Activated naive CD4-positive, alpha-beta T cell treated with anti-CD3 and anti-CD28 coated beads for 36 hours (primary cell): ENCODE data around the gene ARRDC5. TPM values are rescaled to one million over a fixed set of nuclear protein-coding genes. Genes with fewer than 3 reads are reported as not detected.
A peak's percentile ranks its signal among the peaks of the same experiment; 100 is the strongest.

Source experiments
- CTCF ChIA-PET: fragments of 350-600 bp; sonication (Branson Sonifier 250); formaldehyde crosslinking; loops from one replicate; lab custom pipeline; 2021; ENCODE audit warnings: antibody characterized with exemption; lab: Charles Lee
- DNase-seq: peaks from one replicate; pipeline ENCODE4 v3.0.0-alpha.2; 2020
- H3K27ac Mint-ChIP-seq: one replicate; pipeline ENCODE4 v1.8.0; 2021; ENCODE audit warnings: mild to moderate bottlenecking, mixed read lengths
- H3K27me3 Mint-ChIP-seq: one replicate; pipeline ENCODE4 v1.8.0; 2021; ENCODE audit warnings: low read depth, mixed read lengths
- H3K36me3 Mint-ChIP-seq: one replicate; pipeline ENCODE4 v1.8.0; 2021; ENCODE audit warnings: low read depth, mixed read lengths
- H3K4me1 Mint-ChIP-seq: one replicate; pipeline ENCODE4 v1.8.0; 2021; ENCODE audit warnings: low read depth, mixed read lengths
- H3K4me3 Mint-ChIP-seq: one replicate; pipeline ENCODE4 v1.8.0; 2021; ENCODE audit warnings: mild to moderate bottlenecking, moderate library complexity, mixed read lengths
- H3K9me3 Mint-ChIP-seq: one replicate; pipeline ENCODE4 v1.8.0; 2021; ENCODE audit warnings: mixed read lengths
- intact Hi-C: fragments of 100-400 bp; cut with micrococcal nuclease; formaldehyde crosslinking; loops from one replicate; pipeline ENCODE4 v1.15.1; 2023
- total RNA-seq, 2 experiments: library from RNA; stranded (reverse); gene quantifications; one replicate each; pipeline ENCODE4 v1.2.3, GENCODE V29; 2021

Gene ARRDC5
- total RNA-seq, 2 experiments from 2014 or later: not detected

DNA sequence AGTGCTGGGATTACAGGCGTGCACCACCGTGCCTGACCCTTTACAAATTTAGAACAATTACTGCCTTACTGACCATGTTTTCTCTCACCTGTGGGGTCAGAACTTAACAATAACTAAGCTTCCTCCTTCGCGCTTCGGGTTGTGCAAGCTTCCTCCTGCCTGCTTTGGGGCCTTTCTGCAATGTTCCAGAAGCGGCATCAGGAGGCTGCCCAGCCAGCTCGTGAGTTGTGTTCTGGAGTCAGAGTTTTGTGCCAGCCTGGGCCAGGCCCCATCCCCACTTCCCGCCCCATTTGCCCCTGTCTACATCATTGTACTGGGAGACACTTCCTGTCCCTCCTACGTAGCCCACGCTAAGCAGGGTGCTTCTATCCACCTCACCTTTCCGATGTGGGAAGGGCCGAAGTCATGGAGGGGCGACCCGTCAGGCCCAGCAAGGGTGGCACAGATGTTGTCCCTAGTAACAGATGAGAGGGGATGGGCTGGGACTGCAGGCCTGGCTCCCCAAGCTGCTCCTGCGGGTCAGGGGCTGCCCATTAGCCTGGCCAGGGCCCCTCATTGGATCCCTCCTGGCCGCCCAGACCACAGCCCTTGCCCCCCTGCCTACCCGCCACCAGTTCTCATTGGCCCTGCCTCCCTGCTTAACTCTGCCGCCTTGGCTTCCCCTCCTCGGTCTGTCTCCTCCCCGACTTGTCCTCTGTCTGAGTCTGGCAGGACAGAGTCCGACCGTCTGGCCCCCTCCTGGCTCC is 20.0 kb upstream of the ARRDC5 start:
- Mint-ChIP-seq H3K9me3 (no peaks in the 10 kb centered on the region), H3K27me3 (no peaks in the 10 kb centered on the region), H3K4me3 (no peak overlapping the region), H3K27ac (no peak overlapping the region), H3K4me1 (peaks cover 5% of the 10 kb centered on the region), H3K36me3 (peaks cover 55% of the 10 kb centered on the region)
- intact Hi-C loops: no loop called here
- CTCF ChIA-PET: interaction anchor here (0.8 kb wide), 1 partner anchor 11 kb away, joined by 3 read pairs; no protein-coding TSS in a partner anchor
- DNase-seq: no peak

GRCh38 chr19:4916292-4917082 is 13.8 kb upstream of the ARRDC5 start:
- Mint-ChIP-seq H3K27me3 (no peaks in the 10 kb centered on the region), H3K36me3 (peaks cover 80% of the 10 kb centered on the region), H3K4me3 (peak overlapping the region; percentile 75), H3K4me1 (peaks cover 56% of the 10 kb centered on the region), H3K9me3 (no peaks in the 10 kb centered on the region), H3K27ac (peak overlapping the region; percentile 88)
- intact Hi-C loops: loop anchor here (1.0 to 5.0 kb wide), 2 partner anchors 115 to 1154 kb away; partner anchors contain the start of genes APBA3 and MRPL54
- CTCF ChIA-PET: interaction anchor here (0.8 to 1.2 kb wide), 2 partner anchors 10 to 115 kb away, joined by 3 to 5 read pairs; no protein-coding TSS in a partner anchor
- DNase-seq: peak; percentile 55

GRCh38 chr19:4914736-4915501 is 12.2 kb upstream of the ARRDC5 start:
- intact Hi-C loops: loop anchor here (2.0 to 5.0 kb wide), 4 partner anchors 192 to 1153 kb away; partner anchors contain the start of genes APBA3, DPP9, EEF2 and MRPL54
- CTCF ChIA-PET: interaction anchor here (1.4 to 5.0 kb wide), 2 partner anchors 43 to 46 kb away, joined by 6 to 54 read pairs; no protein-coding TSS in a partner anchor
- Mint-ChIP-seq H3K36me3 (peaks cover 80% of the 10 kb centered on the region), H3K4me1 (peaks cover 62% of the 10 kb centered on the region), H3K9me3 (no peaks in the 10 kb centered on the region), H3K4me3 (peak overlapping the region; percentile 75), H3K27me3 (no peaks in the 10 kb centered on the region), H3K27ac (peak overlapping the region; percentile 88)
- peak; percentile 84 for DNase-seq

DNA sequence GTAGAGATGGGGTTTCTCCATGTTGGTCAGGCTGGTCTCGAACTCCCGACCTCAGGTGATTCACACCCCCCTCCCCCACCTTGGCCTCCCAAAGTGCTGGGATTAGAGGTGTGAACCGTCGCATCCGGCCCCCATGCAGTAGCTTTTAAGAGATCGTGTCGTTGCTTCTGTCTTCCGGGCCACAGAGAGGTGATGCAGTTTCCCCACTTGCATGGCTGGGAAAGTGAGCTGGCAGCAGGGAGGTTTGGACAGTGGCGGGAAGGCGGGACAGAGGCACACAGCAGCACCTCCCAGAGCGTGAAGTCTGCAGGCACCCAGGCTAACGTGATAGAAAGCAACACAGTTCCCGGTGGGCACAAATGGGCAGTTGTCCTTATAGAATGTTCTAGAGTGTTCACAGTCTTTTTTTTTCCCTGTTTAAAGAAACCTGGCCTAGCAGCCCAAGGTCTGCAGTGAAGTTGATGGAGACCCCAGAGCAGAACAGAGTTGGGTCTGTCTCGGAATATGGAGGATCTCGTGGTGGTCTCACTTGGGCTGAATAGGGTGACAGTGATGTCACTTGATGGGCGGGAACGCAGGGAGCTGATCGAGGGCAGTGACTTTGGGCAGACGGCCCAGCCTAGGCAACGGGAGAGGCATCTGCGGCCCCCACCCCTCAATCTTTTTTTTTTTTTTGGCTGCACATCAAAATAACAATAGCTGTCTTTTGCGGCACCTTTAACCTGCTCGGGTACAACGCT is 11.5 kb upstream of the ARRDC5 start:
- Mint-ChIP-seq H3K4me1 (peaks cover 62% of the 10 kb centered on the region), H3K36me3 (peaks cover 75% of the 10 kb centered on the region), H3K27ac (peak overlapping the region; percentile 88), H3K27me3 (no peaks in the 10 kb centered on the region), H3K4me3 (peak overlapping the region; percentile 75), H3K9me3 (no peaks in the 10 kb centered on the region)
- peak; percentile 64 for DNase-seq
- CTCF ChIA-PET: interaction anchor here (1.4 to 5.0 kb wide), 3 partner anchors 42 to 104 kb away, joined by 6 to 54 read pairs (median 36); no protein-coding TSS in a partner anchor
- intact Hi-C loops: loop anchor here (2.0 to 5.0 kb wide), 4 partner anchors 117 to 927 kb away; partner anchors contain the start of genes DPP9, EEF2, SAFB and SAFB2

DNA sequence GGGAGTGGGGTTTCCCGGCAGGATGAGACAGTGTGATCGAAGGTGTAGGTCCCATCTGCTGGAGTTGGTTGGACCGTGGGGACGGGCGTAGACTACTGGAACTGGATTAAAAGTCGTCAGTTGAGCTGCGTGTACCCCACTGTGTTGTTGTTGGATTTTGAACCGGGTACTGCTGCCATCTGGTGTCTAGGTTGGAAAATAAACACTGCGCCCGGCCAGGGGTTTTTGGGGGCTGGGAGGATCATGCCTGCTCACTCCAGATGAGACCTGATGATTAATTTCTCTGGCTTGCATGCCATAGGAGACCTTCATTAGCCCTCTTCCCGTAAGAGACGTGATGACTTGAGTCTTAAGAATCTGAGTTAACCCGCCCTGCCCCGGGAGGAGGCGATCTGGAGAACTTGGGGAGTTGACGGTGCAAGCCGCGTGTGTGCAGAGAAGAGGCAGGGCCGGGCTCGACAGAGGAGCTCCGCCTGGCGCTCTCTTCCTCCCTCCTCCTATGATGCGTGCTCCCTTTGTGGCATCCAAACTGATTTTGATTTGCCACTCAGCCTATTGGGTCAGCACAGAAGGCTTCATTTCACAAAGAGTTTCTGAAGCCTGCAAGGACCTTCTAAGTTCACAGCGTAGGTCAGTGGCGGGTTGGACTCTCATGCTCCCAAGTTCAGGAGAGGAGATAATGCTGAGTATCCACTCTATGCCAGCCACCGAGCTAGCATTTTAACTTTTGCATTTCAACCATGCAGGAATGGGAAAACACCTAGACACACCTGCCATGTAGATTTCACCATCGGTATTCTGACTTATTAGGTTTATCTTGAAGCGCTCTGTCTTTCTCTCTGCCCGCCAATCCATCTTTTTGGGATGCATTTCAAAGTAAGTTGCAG is 9.3 kb upstream of the ARRDC5 start:
- Mint-ChIP-seq H3K9me3 (no peaks in the 10 kb centered on the region), H3K36me3 (peaks cover 63% of the 10 kb centered on the region), H3K27ac (peak overlapping the region; percentile 86), H3K4me1 (peaks cover 71% of the 10 kb centered on the region), H3K4me3 (peak overlapping the region; percentile 85), H3K27me3 (no peaks in the 10 kb centered on the region)
- CTCF ChIA-PET: interaction anchor here (0.5 to 5.0 kb wide), 17 partner anchors 8 to 499 kb away, joined by 3 to 54 read pairs (median 4); partner anchors contain the start of genes FEM1A, KDM4B and PLIN3
- intact Hi-C loops: loop anchor here (1.0 to 5.0 kb wide), 7 partner anchors 40 to 925 kb away; partner anchors contain the start of genes EEF2, PLIN3, SAFB and SAFB2
- DNase-seq: peak; percentile 90

GRCh38 chr19:4911314-4911713 is 8.6 kb upstream of the ARRDC5 start:
- no peaks in the 10 kb centered on the region for H3K9me3 Mint-ChIP-seq
- H3K27me3 Mint-ChIP-seq: no peaks in the 10 kb centered on the region
- CTCF ChIA-PET: interaction anchor here (0.7 to 5.0 kb wide), 8 partner anchors 20 to 120 kb away, joined by 3 to 54 read pairs (median 6); partner anchors contain the start of genes FEM1A, KDM4B and PLIN3
- intact Hi-C loops: loop anchor here (1.0 to 5.0 kb wide), 5 partner anchors 39 to 924 kb away; partner anchors contain the start of genes EEF2, PLIN3, SAFB and SAFB2
- H3K27ac Mint-ChIP-seq: peak overlapping the region; percentile 86
- peaks cover 57% of the 10 kb centered on the region for H3K36me3 Mint-ChIP-seq
- peaks cover 66% of the 10 kb centered on the region for H3K4me1 Mint-ChIP-seq
- peak overlapping the region; percentile 85 for H3K4me3 Mint-ChIP-seq
- DNase-seq: no peak

GRCh38 chr19:4910594-4911281 is 8.0 kb upstream of the ARRDC5 start:
- peak; percentile 35 for DNase-seq
- peaks cover 60% of the 10 kb centered on the region for H3K4me1 Mint-ChIP-seq

GRCh38 chr19:4909897-4910593 is 7.3 kb upstream of the ARRDC5 start:
- peaks cover 44% of the 10 kb centered on the region for H3K36me3 Mint-ChIP-seq
- intact Hi-C loops: loop anchor here (1.0 to 5.0 kb wide), 4 partner anchors 95 to 923 kb away; partner anchors contain the start of genes CATSPERD, EEF2, LONP1 and SAFB
- H3K9me3 Mint-ChIP-seq: no peaks in the 10 kb centered on the region
- peak overlapping the region; percentile 85 for H3K4me3 Mint-ChIP-seq
- H3K4me1 Mint-ChIP-seq: peaks cover 53% of the 10 kb centered on the region
- H3K27ac Mint-ChIP-seq: peak overlapping the region; percentile 86
- H3K27me3 Mint-ChIP-seq: no peaks in the 10 kb centered on the region
- peak; percentile 97 for DNase-seq
- CTCF ChIA-PET: interaction anchor here (4.6 to 5.0 kb wide), 2 partner anchors 38 to 100 kb away, joined by 36 to 54 read pairs; no protein-coding TSS in a partner anchor

More at GRCh38 chr19:4910594-4911281, 8.0 kb upstream of the ARRDC5 start:
- CTCF ChIA-PET: interaction anchor here (0.7 to 5.0 kb wide), 8 partner anchors 21 to 120 kb away, joined by 3 to 54 read pairs (median 6); partner anchors contain the start of genes FEM1A, KDM4B and PLIN3
- Mint-ChIP-seq H3K27me3 (no peaks in the 10 kb centered on the region), H3K27ac (peak overlapping the region; percentile 86), H3K9me3 (no peaks in the 10 kb centered on the region), H3K36me3 (peaks cover 51% of the 10 kb centered on the region), H3K4me3 (peak overlapping the region; percentile 85)
- intact Hi-C loops: loop anchor here (1.0 to 5.0 kb wide), 6 partner anchors 38 to 923 kb away; partner anchors contain the start of genes CATSPERD, EEF2, LONP1 and PLIN3
